Lung microvascular endothelial cell (primary cell): Measurements from ENCODE around the gene BAHD1. TPM values are rescaled to one million over a fixed set of nuclear protein-coding genes. Genes with fewer than 3 reads are reported as not detected.
A peak's percentile ranks its signal among the peaks of the same experiment; 100 is the strongest.

Experiments used
- DNase-seq, 2 donors: peaks; one replicate each; pipeline versions ENCODE4 v3.0.0 to v3.0.0-alpha.2; 2010; ENCODE audit warnings: low read depth in 2 of 2
- total RNA-seq: library from RNA; depleted of rRNA; stranded (reverse); fragments of >200 nt; gene quantifications from 2 replicates; pipeline ENCODE4 v1.2.1, GENCODE V29; 2014

The BAHD1 gene
- total RNA-seq, 1 donor from 2014 or later, result 6.5 TPM

- no peak for DNase-seq
These were observed 25.9 kb downstream of the BAHD1 start for GRCh38 chr15:40466426-40467260.

- no peak for DNase-seq
These were observed 26.5 kb downstream of the BAHD1 start for GRCh38 chr15:40467261-40467615.

GRCh38 chr15:40468898-40469331 is 28.2 kb downstream of the BAHD1 start:
- no peak for DNase-seq

- DNase-seq, result peak in 1 of 2 donors; percentile 3
These were observed 29.1 kb downstream of the BAHD1 start for GRCh38 chr15:40469776-40470390.

GRCh38 chr15:40470423-40471104 is 29.8 kb downstream of the BAHD1 start, which contains the start of gene CHST14:
Gene CHST14, plus strand, starts transcription at chr15:40470984. Its CDS starts 230 bp downstream, at chr15:40471214.
- DNase-seq, result peak; percentile 36 to 69

GRCh38 chr15:40471105-40471807 is 30.5 kb downstream of the BAHD1 start:
- peak; percentile 22 to 40 for DNase-seq

- DNase-seq, result peak in 1 of 2 donors; percentile 28
These were observed 31.0 kb downstream of the BAHD1 start for GRCh38 chr15:40471808-40472150.

GRCh38 chr15:40472171-40472727 is 31.5 kb downstream of the BAHD1 start:
- no peak for DNase-seq

- DNase-seq, result no peak
These were observed 33.8 kb downstream of the BAHD1 start for GRCh38 chr15:40474581-40474980.

- DNase-seq, result no peak
These were observed 37.0 kb downstream of the BAHD1 start for GRCh38 chr15:40477642-40478327.

- no peak for DNase-seq
These were observed 38.3 kb downstream of the BAHD1 start for GRCh38 chr15:40479024-40479423.

- no peak for DNase-seq
These were observed 40.8 kb downstream of the BAHD1 start for GRCh38 chr15:40481341-40482074.

GRCh38 chr15:40483919-40484318 is 43.2 kb downstream of the BAHD1 start:
- DNase-seq, result no peak

GRCh38 chr15:40486066-40486770 is 45.5 kb downstream of the BAHD1 start:
- no peak for DNase-seq

GRCh38 chr15:40487816-40488682 is 47.3 kb downstream of the BAHD1 start:
- no peak for DNase-seq

- no peak for DNase-seq
These were observed 48.8 kb downstream of the BAHD1 start for GRCh38 chr15:40489274-40490175.

GRCh38 chr15:40493089-40493840 is 52.5 kb downstream of the BAHD1 start:
- DNase-seq, result no peak
